SK-N-SH (cell line): ENCODE results near the gene BRWD1. TPM values are rescaled to one million over a fixed set of nuclear protein-coding genes. Genes with fewer than 3 reads are reported as not detected.

Source experiments
- CTCF ChIA-PET: fragments of 300-600, 350-600 bp; formaldehyde crosslinking; extraction: SDS; loops from one replicate; lab custom pipeline; 2021; lab: Yijun Ruan, JAX
- POLR2A ChIA-PET: fragments of 350-600 bp; sonication (Branson Sonifier 250); formaldehyde crosslinking; extraction: SDS; loops from one replicate; lab custom pipeline; 2020; ENCODE audit warnings: antibody characterized with exemption, inconsistent platforms; lab: Yijun Ruan, JAX
- DNase-seq: peaks from one replicate; pipeline ENCODE4 v3.0.0; 2012
- H2AFZ ChIP-seq: fragments of 200-600 bp; sonication (generic); 2 replicates; pipeline ENCODE4 v1.8.1; 2016; ENCODE audit warnings: antibody characterized with exemption, mild to moderate bottlenecking, low read depth
- H3F3A ChIP-seq: fragments of 200-600 bp; sonication (generic); replicated peaks from 2 replicates; pipeline ENCODE3; 2016; ENCODE audit warnings: antibody characterized with exemption, mild to moderate bottlenecking; ENCODE audit not compliant: insufficient read depth
- H3K27ac ChIP-seq, 2 experiments: fragments of 200-500 bp in 1 of 2; fragments of 200-600 bp in 1 of 2; sonication (Bioruptor generic) in 1 of 2; sonication (generic), shearing (Covaris generic) in 1 of 2; 2 replicates each; pipeline versions ENCODE4 v1.5.1 to v1.6.1; 2014 to 2016; ENCODE audit warnings: low read depth in 2 of 2, inconsistent platforms in 1 of 2, low read length in 1 of 2, mild to moderate bottlenecking in 1 of 2, mixed read lengths in 1 of 2
- H3K27me3 ChIP-seq: fragments of 200-600 bp; sonication (generic), shearing (Covaris generic); 2 replicates; pipeline ENCODE4 v1.6.1; 2016; ENCODE audit warnings: mixed run types; ENCODE audit not compliant: insufficient read depth
- H3K36me3 ChIP-seq, 2 experiments: fragments of 200-500 bp in 1 of 2; fragments of 200-600 bp in 1 of 2; sonication (Bioruptor generic) in 1 of 2; sonication (generic) in 1 of 2; replicated peaks in 1 of 2; 2 replicates each; pipeline versions ENCODE3 to v1.5.1; 2014 to 2016; ENCODE audit warnings: low read length in 1 of 2, mild to moderate bottlenecking in 1 of 2; ENCODE audit not compliant: insufficient read depth in 2 of 2, control insufficient read depth in 1 of 2
- H3K4me1 ChIP-seq, 2 experiments: fragments of 200-500 bp in 1 of 2; fragments of 200-600 bp in 1 of 2; sonication (Bioruptor generic) in 1 of 2; sonication (generic), shearing (Covaris generic) in 1 of 2; 2 replicates each; pipeline versions ENCODE4 v1.5.1 to v1.6.1; 2014 to 2016; ENCODE audit warnings: low read depth in 1 of 2, low read length in 1 of 2, mixed run types in 1 of 2; ENCODE audit not compliant: insufficient read depth in 2 of 2, control insufficient read depth in 1 of 2
- H3K4me2 ChIP-seq: fragments of 200-600 bp; sonication (generic), shearing (Covaris generic); 2 replicates; pipeline ENCODE4 v1.6.1; 2017; ENCODE audit warnings: mixed run types
- H3K4me3 ChIP-seq, 2 experiments: fragments of 200-500 bp in 1 of 2; fragments of 200-600 bp in 1 of 2; sonication (Bioruptor generic) in 1 of 2; sonication (generic), shearing (Covaris generic) in 1 of 2; 2 replicates each; pipeline versions ENCODE4 v1.5.1 to v1.8.1; 2014 to 2016; ENCODE audit warnings: low read depth in 2 of 2, inconsistent platforms in 1 of 2, low read length in 1 of 2, mild to moderate bottlenecking in 1 of 2, mixed read lengths in 1 of 2, moderate library complexity in 1 of 2
- H3K79me2 ChIP-seq: fragments of 200-600 bp; sonication (generic); 2 replicates; pipeline ENCODE4 v1.8.1; 2017; ENCODE audit warnings: mild to moderate bottlenecking; ENCODE audit not compliant: insufficient read depth
- H3K9ac ChIP-seq: fragments of 200-600 bp; sonication (generic); 2 replicates; pipeline ENCODE4 v1.6.1; 2017; ENCODE audit warnings: mixed run types
- H3K9me2 ChIP-seq: fragments of 200-600 bp; sonication (generic); 2 replicates; pipeline ENCODE4 v1.6.1; 2017; ENCODE audit warnings: mixed run types
- H3K9me3 ChIP-seq: fragments of 200-600 bp; sonication (generic); 2 replicates; pipeline ENCODE4 v1.6.1; 2017; ENCODE audit warnings: mixed run types, mild to moderate bottlenecking, moderate library complexity
- H4K20me1 ChIP-seq: fragments of 200-600 bp; sonication (generic); 2 replicates; pipeline ENCODE4 v1.6.1; 2017; ENCODE audit warnings: mild to moderate bottlenecking, mixed run types; ENCODE audit not compliant: insufficient read depth
- CHD2 ChIP-seq: fragments of 150-350 bp; IDR thresholded peaks from 2 replicates; pipeline ENCODE4 v1.6.1; 2018; ENCODE audit warnings: low read length; ENCODE audit not compliant: partially characterized antibody
- EP300 ChIP-seq, 2 experiments: IDR thresholded peaks; 2 replicates each; pipeline versions ENCODE4 v1.4.0 to v1.6.1; 2012; ENCODE audit warnings: borderline replicate concordance in 1 of 2, low read depth in 1 of 2, low read length in 1 of 2
- EZH2phosphoT487 ChIP-seq: fragments of 200-600 bp; sonication (generic); IDR thresholded peaks from 2 replicates; pipeline ENCODE4 v1.6.1; 2017; ENCODE audit warnings: low read depth, mixed run types, mild to moderate bottlenecking, antibody characterized with exemption, moderate library complexity, borderline replicate concordance
- FOSL2 ChIP-seq: IDR thresholded peaks from 2 replicates; pipeline ENCODE4 v1.4.0; 2012; ENCODE audit warnings: low read depth, mild to moderate bottlenecking, moderate library complexity, borderline replicate concordance
- FOXM1 ChIP-seq: IDR thresholded peaks from 2 replicates; pipeline ENCODE4 v1.4.0; 2012; ENCODE audit warnings: low read depth, mild to moderate bottlenecking
- GABPA ChIP-seq: IDR thresholded peaks from 2 replicates; pipeline ENCODE4 v1.4.0; 2012; ENCODE audit warnings: low read depth, mild to moderate bottlenecking
- GATA2 ChIP-seq: sonication (generic); formaldehyde crosslinking; IDR thresholded peaks from 2 replicates; pipeline ENCODE4 v1.5.0; 2020; ENCODE audit warnings: mild to moderate bottlenecking, missing genetic modification reagents
- MEF2A ChIP-seq: IDR thresholded peaks from 2 replicates; pipeline ENCODE4 v1.4.0; 2012; ENCODE audit warnings: low read depth, borderline replicate concordance
- MXI1 ChIP-seq: IDR thresholded peaks from 2 replicates; pipeline ENCODE4 v1.6.1; 2012; ENCODE audit warnings: mild to moderate bottlenecking, low read depth, low read length, improper control_type of control experiment
- NFIC ChIP-seq: IDR thresholded peaks from 2 replicates; pipeline ENCODE4 v1.4.0; 2012; ENCODE audit warnings: borderline replicate concordance
- RAD21 ChIP-seq: IDR thresholded peaks from 2 replicates; pipeline ENCODE4 v1.6.1; 2012; ENCODE audit warnings: mild to moderate bottlenecking, low read length
- RCOR1 ChIP-seq: fragments of 150-350 bp; IDR thresholded peaks from 2 replicates; pipeline ENCODE4 v1.6.1; 2017; ENCODE audit warnings: antibody characterized with exemption, low read length
- RFX5 ChIP-seq: IDR thresholded peaks from 2 replicates; pipeline ENCODE4 v1.6.1; 2012; ENCODE audit warnings: mild to moderate bottlenecking, improper control_type of control experiment, low read length
- RXRA ChIP-seq: IDR thresholded peaks from 2 replicates; pipeline ENCODE4 v1.4.0; 2012; ENCODE audit warnings: low read depth, mild to moderate bottlenecking, borderline replicate concordance
- SIN3A ChIP-seq: IDR thresholded peaks from 2 replicates; pipeline ENCODE4 v1.6.1; 2012; ENCODE audit warnings: low read depth, mild to moderate bottlenecking, low read length, moderate library complexity, borderline replicate concordance
- SMC3 ChIP-seq: IDR thresholded peaks from 2 replicates; pipeline ENCODE4 v1.6.1; 2012; ENCODE audit warnings: low read depth, low read length, improper control_type of control experiment
- TEAD4 ChIP-seq: IDR thresholded peaks from 2 replicates; pipeline ENCODE4 v1.4.0; 2012; ENCODE audit warnings: mild to moderate bottlenecking, borderline replicate concordance; ENCODE audit not compliant: insufficient read depth
- WGBS: methylation state at CpG from one replicate; pipeline ENCODE4 v1.1.6; 2017; ENCODE audit warnings: low lambda C conversion rate; 5-methylcytosine and 5-hydroxymethylcytosine counted together
- polyA plus RNA-seq, 3 experiments: library from polyadenylated mRNA; depleted of rRNA; stranded (reverse); fragments of >200 nt; gene quantifications; 2 replicates each; pipeline ENCODE4 v1.2.3, GENCODE V29; 2012
- TF ChIP-seq, protein P1 (sequence below): IDR thresholded peaks from 2 replicates; pipeline ENCODE4; 2012
- TF ChIP-seq, protein P2 (sequence below): IDR thresholded peaks from 2 replicates; pipeline ENCODE4 v1.6.1; 2012; ENCODE audit warnings: mild to moderate bottlenecking, low read depth, low read length, moderate library complexity
- TF ChIP-seq, protein P3 (sequence below): fragments of 200-600 bp; sonication (generic); IDR thresholded peaks from 2 replicates; pipeline ENCODE4 v1.6.1; 2017; ENCODE audit warnings: antibody characterized with exemption, mild to moderate bottlenecking, moderate library complexity
- TF ChIP-seq, protein P4 (sequence below): fragments of 150-350 bp; IDR thresholded peaks from 2 replicates; pipeline ENCODE4 v1.6.1; 2017; ENCODE audit warnings: antibody characterized with exemption, low read length, low read depth, borderline replicate concordance

The BRWD1 gene
- polyA plus RNA-seq, 1 of the 3 experiments (the other 2 are of a cell fraction): 7.9 TPM

DNA sequence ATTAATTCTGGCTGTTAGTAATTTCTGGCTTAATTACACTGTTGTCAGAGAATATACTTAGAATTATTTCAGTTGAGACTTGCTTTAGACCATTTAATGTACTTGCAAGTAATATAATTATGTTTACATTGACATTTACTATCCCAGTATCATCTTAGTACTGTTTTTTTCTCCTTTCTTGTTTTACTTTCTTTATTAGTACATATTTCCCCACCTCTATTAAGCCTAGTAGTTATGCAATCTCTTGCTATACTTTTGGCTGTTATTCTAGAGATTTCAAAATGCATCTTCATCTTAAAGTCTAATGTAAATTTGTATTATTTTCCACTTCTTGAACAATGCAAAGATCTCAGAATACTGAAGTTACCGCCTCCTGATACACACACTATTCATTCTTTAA lies 24.4 kb downstream of the BRWD1 start:
- CTCF ChIA-PET: interaction anchor here (0.6 kb wide), 1 partner anchor 627 kb away, joined by 3 read pairs; no protein-coding TSS in a partner anchor
- Histone ChIP-seq H3K9ac (no peak overlapping the region), H3K9me2 (no peaks in the 10 kb centered on the region), H3K36me3 (peaks cover 57 to 73% of the 10 kb centered on the region in 2 experiments), H3K9me3 (0 out of 2 replicates have a peak, but pooled peaks cover 7% of the 10 kb centered on the region), H3K79me2 (peaks cover 27% of the 10 kb centered on the region), H3K4me1 (no peaks in the 10 kb centered on the region), H3K27ac (no peak overlapping the region), H2AFZ (no peak overlapping the region), H3K27me3 (no peaks in the 10 kb centered on the region), H3F3A (peaks cover 4% of the 10 kb centered on the region), H3K4me2 (no peak overlapping the region), H3K4me3 (no peak overlapping the region), H4K20me1 (no peaks in the 10 kb centered on the region)
- no peak for DNase-seq
- WGBS: 100% methylated on average over 1 of the region's 1 CpG
- no peak for TF ChIP-seq FOXM1
- no peak for TF ChIP-seq RAD21
- TF ChIP-seq SMC3: no peak
- TF ChIP-seq EZH2phosphoT487: no peak
- TF ChIP-seq, protein P1, sequence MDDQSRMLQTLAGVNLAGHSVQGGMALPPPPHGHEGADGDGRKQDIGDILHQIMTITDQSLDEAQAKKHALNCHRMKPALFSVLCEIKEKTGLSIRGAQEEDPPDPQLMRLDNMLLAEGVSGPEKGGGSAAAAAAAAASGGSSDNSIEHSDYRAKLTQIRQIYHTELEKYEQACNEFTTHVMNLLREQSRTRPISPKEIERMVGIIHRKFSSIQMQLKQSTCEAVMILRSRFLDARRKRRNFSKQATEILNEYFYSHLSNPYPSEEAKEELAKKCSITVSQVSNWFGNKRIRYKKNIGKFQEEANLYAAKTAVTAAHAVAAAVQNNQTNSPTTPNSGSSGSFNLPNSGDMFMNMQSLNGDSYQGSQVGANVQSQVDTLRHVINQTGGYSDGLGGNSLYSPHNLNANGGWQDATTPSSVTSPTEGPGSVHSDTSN: no peak
- TF ChIP-seq SIN3A: no peak
- TF ChIP-seq, protein P2, sequence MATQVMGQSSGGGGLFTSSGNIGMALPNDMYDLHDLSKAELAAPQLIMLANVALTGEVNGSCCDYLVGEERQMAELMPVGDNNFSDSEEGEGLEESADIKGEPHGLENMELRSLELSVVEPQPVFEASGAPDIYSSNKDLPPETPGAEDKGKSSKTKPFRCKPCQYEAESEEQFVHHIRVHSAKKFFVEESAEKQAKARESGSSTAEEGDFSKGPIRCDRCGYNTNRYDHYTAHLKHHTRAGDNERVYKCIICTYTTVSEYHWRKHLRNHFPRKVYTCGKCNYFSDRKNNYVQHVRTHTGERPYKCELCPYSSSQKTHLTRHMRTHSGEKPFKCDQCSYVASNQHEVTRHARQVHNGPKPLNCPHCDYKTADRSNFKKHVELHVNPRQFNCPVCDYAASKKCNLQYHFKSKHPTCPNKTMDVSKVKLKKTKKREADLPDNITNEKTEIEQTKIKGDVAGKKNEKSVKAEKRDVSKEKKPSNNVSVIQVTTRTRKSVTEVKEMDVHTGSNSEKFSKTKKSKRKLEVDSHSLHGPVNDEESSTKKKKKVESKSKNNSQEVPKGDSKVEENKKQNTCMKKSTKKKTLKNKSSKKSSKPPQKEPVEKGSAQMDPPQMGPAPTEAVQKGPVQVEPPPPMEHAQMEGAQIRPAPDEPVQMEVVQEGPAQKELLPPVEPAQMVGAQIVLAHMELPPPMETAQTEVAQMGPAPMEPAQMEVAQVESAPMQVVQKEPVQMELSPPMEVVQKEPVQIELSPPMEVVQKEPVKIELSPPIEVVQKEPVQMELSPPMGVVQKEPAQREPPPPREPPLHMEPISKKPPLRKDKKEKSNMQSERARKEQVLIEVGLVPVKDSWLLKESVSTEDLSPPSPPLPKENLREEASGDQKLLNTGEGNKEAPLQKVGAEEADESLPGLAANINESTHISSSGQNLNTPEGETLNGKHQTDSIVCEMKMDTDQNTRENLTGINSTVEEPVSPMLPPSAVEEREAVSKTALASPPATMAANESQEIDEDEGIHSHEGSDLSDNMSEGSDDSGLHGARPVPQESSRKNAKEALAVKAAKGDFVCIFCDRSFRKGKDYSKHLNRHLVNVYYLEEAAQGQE: no peak
- TF ChIP-seq GABPA: no peak
- TF ChIP-seq GATA2: no peak
- no peak for TF ChIP-seq CHD2
- no peak for TF ChIP-seq RCOR1
- POLR2A ChIA-PET: no interaction called here

DNA sequence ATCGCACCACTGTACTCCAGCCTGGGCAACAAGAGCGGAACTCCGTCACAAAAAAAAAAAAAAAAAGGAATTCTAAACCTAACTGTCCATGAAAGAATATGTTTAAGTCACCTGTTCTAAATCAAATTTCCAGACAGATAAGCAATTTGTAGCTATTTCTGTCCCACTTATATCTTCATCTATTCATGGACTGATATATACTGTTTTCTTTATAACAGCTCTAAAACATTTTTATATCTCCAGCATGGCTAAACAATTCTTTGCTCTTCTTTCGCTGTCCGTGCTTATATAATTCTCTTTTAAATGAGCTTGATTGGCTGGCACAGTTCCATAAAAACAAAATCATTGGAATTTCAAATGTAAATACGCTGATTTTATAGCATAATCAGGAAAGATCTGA lies 30.5 kb downstream of the BRWD1 start:
- Histone ChIP-seq H3K4me3 (no peak overlapping the region), H2AFZ (no peak overlapping the region), H3K9me3 (no peaks in the 10 kb centered on the region), H3F3A (peaks cover 17% of the 10 kb centered on the region), H3K79me2 (no peaks in the 10 kb centered on the region), H3K9me2 (no peaks in the 10 kb centered on the region), H3K27ac (no peak overlapping the region), H3K4me2 (no peak overlapping the region), H4K20me1 (no peaks in the 10 kb centered on the region), H3K36me3 (peaks cover 40 to 45% of the 10 kb centered on the region in 2 experiments), H3K27me3 (no peaks in the 10 kb centered on the region), H3K9ac (no peak overlapping the region), H3K4me1 (no peaks in the 10 kb centered on the region)
- CTCF ChIA-PET: interaction anchor here (0.7 kb wide), 1 partner anchor 20 kb away, joined by 3 read pairs; no protein-coding TSS in a partner anchor
- DNase-seq: no peak
- WGBS: 93% methylated on average over 6 of the region's 6 CpGs
- POLR2A ChIA-PET: interaction anchor here (1.1 kb wide), 1 partner anchor 19 kb away, joined by 3 read pairs; no protein-coding TSS in a partner anchor
- no peak for TF ChIP-seq RFX5
- TF ChIP-seq, protein P3, sequence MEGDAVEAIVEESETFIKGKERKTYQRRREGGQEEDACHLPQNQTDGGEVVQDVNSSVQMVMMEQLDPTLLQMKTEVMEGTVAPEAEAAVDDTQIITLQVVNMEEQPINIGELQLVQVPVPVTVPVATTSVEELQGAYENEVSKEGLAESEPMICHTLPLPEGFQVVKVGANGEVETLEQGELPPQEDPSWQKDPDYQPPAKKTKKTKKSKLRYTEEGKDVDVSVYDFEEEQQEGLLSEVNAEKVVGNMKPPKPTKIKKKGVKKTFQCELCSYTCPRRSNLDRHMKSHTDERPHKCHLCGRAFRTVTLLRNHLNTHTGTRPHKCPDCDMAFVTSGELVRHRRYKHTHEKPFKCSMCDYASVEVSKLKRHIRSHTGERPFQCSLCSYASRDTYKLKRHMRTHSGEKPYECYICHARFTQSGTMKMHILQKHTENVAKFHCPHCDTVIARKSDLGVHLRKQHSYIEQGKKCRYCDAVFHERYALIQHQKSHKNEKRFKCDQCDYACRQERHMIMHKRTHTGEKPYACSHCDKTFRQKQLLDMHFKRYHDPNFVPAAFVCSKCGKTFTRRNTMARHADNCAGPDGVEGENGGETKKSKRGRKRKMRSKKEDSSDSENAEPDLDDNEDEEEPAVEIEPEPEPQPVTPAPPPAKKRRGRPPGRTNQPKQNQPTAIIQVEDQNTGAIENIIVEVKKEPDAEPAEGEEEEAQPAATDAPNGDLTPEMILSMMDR: no peak
- no peak for TF ChIP-seq MEF2A
- TF ChIP-seq FOSL2: no peak
- TF ChIP-seq CHD2: no peak
- TF ChIP-seq GABPA: no peak
- TF ChIP-seq TEAD4: no peak
- no peak for TF ChIP-seq GATA2
- no peak for TF ChIP-seq EP300 (IDR thresholded peaks at IDR 0.05; ENCODE audit: borderline replicate concordance in 1 of 2, low read depth in 1 of 2, low read length in 1 of 2)
- TF ChIP-seq NFIC: no peak
- TF ChIP-seq, protein P4, sequence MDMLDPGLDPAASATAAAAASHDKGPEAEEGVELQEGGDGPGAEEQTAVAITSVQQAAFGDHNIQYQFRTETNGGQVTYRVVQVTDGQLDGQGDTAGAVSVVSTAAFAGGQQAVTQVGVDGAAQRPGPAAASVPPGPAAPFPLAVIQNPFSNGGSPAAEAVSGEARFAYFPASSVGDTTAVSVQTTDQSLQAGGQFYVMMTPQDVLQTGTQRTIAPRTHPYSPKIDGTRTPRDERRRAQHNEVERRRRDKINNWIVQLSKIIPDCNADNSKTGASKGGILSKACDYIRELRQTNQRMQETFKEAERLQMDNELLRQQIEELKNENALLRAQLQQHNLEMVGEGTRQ: no peak
- no peak for TF ChIP-seq RXRA
- TF ChIP-seq RCOR1: no peak
- no peak for TF ChIP-seq MXI1
